Muscle layer of duodenum (tissue), 2 donors: ENCODE measurements around the gene PHETA1.

Experiments used
- H3K27ac ChIP-seq: one replicate; pipeline ENCODE4 v1.7.0; 2013; ENCODE audit warnings: mild to moderate bottlenecking, low read length
- H3K27me3 ChIP-seq: one replicate; pipeline ENCODE4 v1.7.0; 2013; ENCODE audit warnings: low read depth, mild to moderate bottlenecking, control low read depth, low read length
- H3K36me3 ChIP-seq, 2 donors: one replicate each; pipeline ENCODE4 v1.7.0; 2013; ENCODE audit warnings: low read length in 2 of 2, control low read depth in 1 of 2, mild to moderate bottlenecking in 1 of 2; ENCODE audit not compliant: insufficient read depth in 2 of 2, control insufficient read depth in 1 of 2
- H3K4me1 ChIP-seq, 2 donors: one replicate each; pipeline ENCODE4 v1.7.0; 2013; ENCODE audit warnings: low read length in 2 of 2, mild to moderate bottlenecking in 2 of 2, control low read depth in 1 of 2, moderate library complexity in 1 of 2; ENCODE audit not compliant: insufficient read depth in 2 of 2, control insufficient read depth in 1 of 2
- H3K4me3 ChIP-seq, 2 donors: one replicate each; pipeline ENCODE4 v1.7.0; 2013; ENCODE audit warnings: low read length in 2 of 2, low read depth in 1 of 2, mild to moderate bottlenecking in 1 of 2
- H3K9me3 ChIP-seq, 2 donors: one replicate each; pipeline ENCODE4 v1.7.0; 2013; ENCODE audit warnings: low read length in 2 of 2, control low read depth in 1 of 2, mild to moderate bottlenecking in 1 of 2; ENCODE audit not compliant: control insufficient read depth in 1 of 2
- donor health status: healthy.

Gene PHETA1

DNA sequence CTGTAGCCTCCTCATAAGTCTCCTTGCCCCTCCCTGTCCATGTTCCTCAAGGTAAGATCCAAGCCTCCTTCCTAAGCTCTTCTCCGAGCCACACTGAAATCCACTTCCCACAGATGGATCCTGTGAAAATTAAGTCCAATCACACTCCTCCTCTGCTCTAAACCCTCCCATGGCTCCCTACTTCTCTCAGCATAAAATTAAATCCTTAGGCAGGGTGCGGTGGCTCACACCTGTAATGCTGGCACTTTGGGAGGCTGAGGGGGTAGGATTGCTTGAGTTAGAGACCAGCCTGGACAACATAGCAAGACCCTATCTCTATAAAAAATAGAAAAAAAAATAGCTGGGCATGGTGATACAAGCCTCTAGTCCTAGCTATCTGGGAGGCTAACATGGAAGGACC is 2.3 kb downstream of the PHETA1 start:
- Histone ChIP-seq H3K4me3 (no peak overlapping the region), H3K27me3 (no peaks in the 10 kb centered on the region), H3K27ac (no peak overlapping the region), H3K36me3 (peaks cover 0 to 30% of the 10 kb centered on the region in 2 donors), H3K4me1 (peaks cover 15 to 25% of the 10 kb centered on the region in 2 donors), H3K9me3 (no peaks in the 10 kb centered on the region)

DNA sequence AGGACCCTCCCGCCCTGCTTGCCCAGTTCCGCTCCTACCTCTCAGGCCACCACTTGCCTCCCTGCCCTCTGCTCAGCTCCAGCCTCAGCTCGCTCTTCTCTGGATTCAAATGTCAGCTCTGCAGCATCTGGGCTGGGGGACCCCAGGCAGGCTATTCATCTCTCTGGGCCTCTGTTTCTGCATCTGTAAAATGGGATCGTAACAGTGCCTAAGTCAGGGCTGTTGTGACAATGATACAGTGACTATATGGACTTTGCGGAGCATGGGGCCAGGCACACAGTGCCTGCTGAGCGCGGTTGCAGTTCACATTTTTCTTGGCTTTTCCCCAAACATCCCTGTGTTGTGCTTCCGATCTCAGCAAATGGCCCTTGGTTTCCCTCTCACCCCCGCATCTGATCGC is 2.8 kb downstream of the PHETA1 start:
- no peaks in the 10 kb centered on the region for H3K27me3 ChIP-seq
- no peak overlapping the region for H3K4me3 ChIP-seq
- peaks cover 0 to 30% of the 10 kb centered on the region in 2 donors for H3K36me3 ChIP-seq
- H3K27ac ChIP-seq = no peak overlapping the region
- no peaks in the 10 kb centered on the region for H3K9me3 ChIP-seq
- H3K4me1 ChIP-seq = peaks cover 15 to 25% of the 10 kb centered on the region in 2 donors

DNA sequence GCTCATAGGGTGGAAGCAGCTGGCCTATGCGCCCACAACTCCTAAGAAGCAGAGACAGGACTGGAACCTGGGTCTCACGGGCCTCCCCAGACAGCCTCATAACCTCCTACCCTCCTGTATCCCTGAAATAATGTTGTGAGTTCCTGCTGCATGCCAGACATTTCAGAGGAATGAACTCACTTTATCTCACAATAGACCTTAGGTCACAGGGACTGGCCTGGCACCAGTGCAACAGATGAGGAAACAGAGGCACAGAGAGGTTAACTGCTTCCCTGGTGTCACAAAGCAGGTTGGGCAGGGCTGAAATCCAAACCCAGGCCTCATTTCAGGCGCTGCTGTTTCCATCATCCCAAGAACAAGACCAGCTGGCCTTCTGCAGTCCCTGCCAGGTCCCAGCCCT is 5.3 kb downstream of the PHETA1 start:
- no peaks in the 10 kb centered on the region for H3K9me3 ChIP-seq
- H3K36me3 ChIP-seq = peaks cover 0 to 30% of the 10 kb centered on the region in 2 donors
- H3K27me3 ChIP-seq = no peaks in the 10 kb centered on the region
- H3K27ac ChIP-seq = no peak overlapping the region
- no peak overlapping the region for H3K4me3 ChIP-seq
- peaks cover 8 to 15% of the 10 kb centered on the region in 2 donors for H3K4me1 ChIP-seq

DNA sequence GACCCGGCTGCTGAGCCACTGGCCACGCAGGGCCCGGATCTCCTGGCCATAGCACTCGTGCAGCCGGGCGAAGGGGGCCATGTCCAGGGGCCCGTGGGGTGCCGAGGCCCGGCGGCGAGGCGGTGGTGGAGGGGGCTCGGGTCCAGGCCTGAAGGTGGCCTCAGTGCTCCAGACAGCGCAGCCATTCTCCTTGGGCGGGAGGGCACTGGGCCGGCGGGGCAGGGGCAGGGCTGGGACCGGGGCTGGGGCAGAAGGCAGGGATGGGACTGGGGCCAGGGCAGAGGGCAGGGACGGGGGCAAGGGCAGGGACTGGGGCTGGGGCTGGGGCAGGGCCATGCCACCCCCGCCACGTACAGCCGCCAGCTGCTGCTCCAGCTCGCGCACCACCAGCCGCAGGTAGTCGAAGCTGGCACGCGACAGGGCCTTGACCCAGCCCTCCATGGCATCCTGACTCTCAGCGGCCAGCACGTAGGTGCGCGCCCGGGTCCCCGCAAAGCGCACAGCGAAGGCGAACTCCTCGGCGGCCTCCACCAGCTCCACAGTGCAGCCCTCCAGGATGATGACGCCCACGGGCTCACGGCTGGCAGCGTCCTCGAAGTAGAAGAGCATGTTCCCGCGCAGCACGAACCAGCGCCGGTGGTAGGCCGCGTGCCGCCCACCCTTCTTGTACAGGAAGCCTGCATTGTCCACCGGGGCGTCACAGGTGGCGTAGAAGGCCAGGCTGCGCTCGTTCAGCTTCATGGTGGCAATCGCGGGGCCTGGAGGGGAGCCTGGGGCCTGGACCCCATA is 6.0 kb downstream of the PHETA1 start:
- no peak overlapping the region for H3K27ac ChIP-seq
- peaks cover 0 to 30% of the 10 kb centered on the region in 2 donors for H3K36me3 ChIP-seq
- no peak overlapping the region for H3K4me3 ChIP-seq
- peaks cover 5 to 9% of the 10 kb centered on the region in 2 donors for H3K4me1 ChIP-seq
- no peaks in the 10 kb centered on the region for H3K27me3 ChIP-seq
- no peaks in the 10 kb centered on the region for H3K9me3 ChIP-seq

DNA sequence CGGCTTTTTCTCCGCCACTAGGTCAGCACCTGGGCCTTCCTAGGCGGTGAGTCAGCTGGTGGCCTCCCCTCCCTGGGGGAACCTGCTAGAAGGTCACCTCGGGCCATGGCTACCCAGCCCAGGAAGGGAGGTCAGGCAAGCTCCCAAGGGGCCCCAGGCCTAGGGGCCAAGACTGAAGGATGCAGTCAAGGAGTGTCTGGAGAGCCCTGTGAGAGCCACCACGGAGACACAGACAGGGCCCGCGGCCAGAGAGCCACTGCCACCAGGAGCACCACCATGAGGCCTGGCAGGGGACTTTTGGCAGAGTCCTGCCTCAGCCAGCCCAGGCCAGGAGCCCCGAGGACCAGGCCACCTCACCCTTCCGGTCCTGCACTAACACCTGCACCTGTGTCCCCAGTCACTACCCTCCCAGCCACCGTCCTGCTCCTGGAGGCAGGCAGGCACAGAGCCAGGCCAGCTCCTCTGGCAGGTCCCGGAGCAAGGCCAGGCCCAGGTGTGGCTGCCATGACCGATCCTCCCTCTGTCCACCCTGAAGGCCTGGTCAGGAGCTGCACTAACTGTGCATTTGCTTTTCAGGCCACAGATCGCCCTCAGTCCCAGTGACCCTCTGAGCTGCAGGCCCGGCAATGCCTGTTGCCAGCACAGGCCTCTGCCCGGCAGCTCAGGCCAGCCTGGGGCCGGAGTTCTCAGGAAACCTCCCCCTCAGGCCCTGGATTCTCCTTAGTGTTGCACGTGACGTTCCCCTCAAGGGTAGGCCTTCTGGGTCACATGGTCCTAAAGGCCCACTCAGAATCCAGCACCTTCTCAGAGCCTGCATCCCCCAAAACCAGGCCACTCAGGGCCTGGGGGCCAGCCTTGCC is 6.9 kb downstream of the PHETA1 start:
- H3K27ac ChIP-seq = no peak overlapping the region
- no peak overlapping the region for H3K4me3 ChIP-seq
- H3K9me3 ChIP-seq = no peaks in the 10 kb centered on the region
- H3K4me1 ChIP-seq = no peaks in the 10 kb centered on the region
- H3K27me3 ChIP-seq = no peaks in the 10 kb centered on the region
- H3K36me3 ChIP-seq = peaks cover 0 to 30% of the 10 kb centered on the region in 2 donors

DNA sequence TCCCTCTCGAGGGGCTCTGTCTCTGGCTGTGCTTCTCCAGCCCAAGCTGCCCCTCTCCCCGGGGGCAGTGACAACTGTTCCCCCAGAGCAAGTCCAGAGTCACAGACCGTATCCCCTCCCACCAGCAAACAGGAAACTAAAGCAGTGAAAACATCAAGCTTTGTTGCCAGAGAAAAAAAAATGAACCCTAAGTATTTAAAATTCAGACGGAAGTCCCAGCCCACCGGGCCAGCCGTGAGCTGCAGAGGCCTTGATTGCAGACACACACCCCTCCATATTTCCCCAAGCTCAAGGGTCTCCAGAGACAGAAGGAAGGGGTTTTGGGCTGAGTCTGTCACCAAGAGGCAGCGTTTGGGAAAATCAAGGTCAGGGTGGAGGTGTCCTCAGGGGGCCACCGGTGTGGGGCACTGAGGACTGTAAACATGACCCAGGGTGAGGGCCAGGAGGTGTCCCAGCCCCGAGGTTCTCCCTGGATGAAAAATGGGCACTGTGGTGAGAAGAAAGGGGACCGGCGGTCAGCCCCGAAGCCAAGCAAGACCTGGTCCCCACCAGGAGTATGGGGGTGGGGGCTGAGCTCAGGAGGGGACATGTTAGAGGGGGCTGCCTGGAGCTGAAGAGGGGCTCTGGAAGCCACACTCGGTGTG is 7.7 kb downstream of the PHETA1 start:
- H3K27ac ChIP-seq = no peak overlapping the region
- H3K27me3 ChIP-seq = no peaks in the 10 kb centered on the region
- peaks cover 0 to 30% of the 10 kb centered on the region in 2 donors for H3K36me3 ChIP-seq
- H3K9me3 ChIP-seq = no peaks in the 10 kb centered on the region
- no peaks in the 10 kb centered on the region for H3K4me1 ChIP-seq
- no peak overlapping the region for H3K4me3 ChIP-seq

DNA sequence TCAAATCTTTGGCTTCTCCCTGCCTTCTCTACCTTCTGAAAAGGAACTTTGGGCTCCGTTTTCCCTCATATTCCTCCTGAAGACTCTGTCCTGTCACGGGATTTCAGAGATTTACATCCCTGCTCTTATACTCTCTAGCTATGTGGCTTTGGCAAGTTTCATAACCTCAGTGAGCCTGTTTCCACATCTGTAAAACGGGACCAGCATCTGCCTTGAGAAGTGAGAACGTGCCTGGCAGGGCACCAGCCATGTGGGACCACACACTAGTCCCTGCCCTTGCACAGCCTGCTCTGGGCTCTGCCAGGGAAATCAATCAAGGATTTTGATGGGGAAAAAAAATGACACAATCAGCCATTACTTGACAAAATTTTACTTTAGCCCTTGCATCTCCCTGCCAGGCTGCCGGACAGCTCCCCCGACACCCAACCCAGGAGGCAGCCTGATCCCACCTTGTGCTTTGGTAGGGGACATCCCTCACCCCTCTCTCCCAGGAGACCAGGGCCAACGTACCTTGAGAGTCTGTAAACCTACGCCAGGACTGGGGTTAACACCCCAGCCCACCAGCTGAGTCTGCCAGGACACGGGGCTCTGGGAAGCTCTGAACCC is 8.5 kb downstream of the PHETA1 start:
- Histone ChIP-seq H3K36me3 (peaks cover 0 to 25% of the 10 kb centered on the region in 2 donors), H3K4me1 (no peaks in the 10 kb centered on the region), H3K27ac (no peak overlapping the region), H3K9me3 (no peaks in the 10 kb centered on the region), H3K4me3 (no peak overlapping the region), H3K27me3 (no peaks in the 10 kb centered on the region)

DNA sequence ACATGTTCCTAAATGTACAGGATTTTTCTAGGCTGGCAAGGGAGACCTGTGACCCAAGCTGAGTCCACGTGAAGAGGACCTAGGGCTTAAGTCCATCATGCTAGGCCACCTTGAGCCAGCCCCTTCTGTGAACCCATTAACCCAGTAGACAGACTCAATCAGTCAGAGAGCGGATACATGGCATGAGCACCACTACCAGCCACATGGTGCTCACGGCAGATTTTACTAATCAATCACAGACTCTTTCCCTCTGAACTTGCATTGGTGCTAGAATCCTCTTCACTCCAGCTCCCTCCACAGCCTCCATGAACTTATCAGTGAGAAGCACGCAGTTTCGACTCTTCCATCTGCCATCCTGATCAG is 9.0 kb downstream of the PHETA1 start:
- Histone ChIP-seq H3K4me1 (no peaks in the 10 kb centered on the region), H3K27me3 (no peaks in the 10 kb centered on the region), H3K4me3 (no peak overlapping the region), H3K27ac (no peak overlapping the region), H3K9me3 (no peaks in the 10 kb centered on the region), H3K36me3 (peaks cover 0 to 21% of the 10 kb centered on the region in 2 donors)

DNA sequence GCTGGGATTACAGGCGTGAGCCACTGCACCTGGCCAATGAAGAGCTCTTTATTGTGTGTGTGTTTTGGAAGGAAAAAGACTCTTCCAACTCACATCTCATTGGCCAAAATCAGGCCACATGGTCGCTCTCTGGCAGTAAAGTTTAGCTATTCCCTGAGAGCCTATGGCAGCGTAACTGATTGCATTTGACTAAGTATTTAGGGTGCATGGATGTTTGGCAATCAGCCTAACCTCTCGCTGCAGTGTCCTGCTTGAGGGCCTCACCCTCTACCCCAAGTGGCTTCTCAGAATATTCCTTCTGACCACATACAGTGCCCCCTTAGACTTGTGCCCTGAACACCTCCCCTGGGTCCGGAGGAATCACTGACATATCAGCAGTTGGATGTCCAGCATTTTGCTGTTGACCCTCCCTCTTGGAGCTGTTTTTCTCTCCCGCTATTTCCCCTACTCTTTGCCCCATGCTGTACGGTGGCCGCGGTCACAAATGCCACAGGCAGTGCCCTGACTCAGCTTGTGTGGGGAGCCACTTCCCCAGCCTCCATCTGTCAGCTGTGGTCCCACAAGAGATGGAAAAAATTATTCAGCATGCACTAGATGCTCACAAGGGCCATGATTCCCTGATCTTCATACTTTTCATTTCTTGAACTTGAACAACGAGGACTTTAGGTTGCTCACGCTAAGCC is 9.5 kb downstream of the PHETA1 start:
- H3K4me3 ChIP-seq = no peak overlapping the region
- H3K9me3 ChIP-seq = no peaks in the 10 kb centered on the region
- H3K27ac ChIP-seq = no peak overlapping the region
- H3K4me1 ChIP-seq = no peaks in the 10 kb centered on the region
- H3K27me3 ChIP-seq = no peaks in the 10 kb centered on the region
- peaks cover 0 to 20% of the 10 kb centered on the region in 2 donors for H3K36me3 ChIP-seq

DNA sequence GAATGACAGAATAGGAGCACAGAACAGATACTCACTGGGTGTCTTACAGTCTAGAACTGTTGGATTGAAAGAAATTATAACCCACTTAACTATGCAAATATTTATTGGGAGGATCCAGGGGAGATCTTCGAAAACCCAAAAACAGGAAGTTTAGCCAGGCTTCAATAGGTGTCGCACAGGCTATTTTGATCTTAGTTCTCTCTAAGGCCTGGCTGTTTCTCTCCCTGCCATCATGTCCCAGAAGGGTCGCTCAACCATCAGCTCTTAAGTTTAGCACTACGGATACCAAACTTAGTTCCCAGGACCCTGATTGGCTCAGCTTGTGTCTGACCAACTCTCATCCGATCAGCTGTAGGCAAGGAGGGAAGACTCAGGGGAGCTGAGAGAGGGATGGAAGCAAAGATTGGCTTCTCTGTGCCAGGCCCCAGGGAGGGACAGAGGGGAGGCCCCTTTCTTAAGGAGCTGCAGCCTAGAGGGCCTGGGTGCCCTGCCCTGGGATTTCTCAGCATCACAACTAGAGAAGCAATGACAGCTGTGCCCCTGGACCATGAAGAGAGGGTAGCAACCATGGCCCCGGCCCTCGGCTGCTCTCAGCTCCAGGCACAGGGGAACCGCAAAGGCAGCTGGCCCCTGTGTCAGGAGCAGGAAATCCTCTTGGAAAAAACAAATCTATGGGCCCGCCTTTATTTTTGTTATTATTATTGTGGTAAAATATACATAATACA is 13.5 kb downstream of the PHETA1 start:
- Histone ChIP-seq H3K27me3 (no peaks in the 10 kb centered on the region), H3K4me1 (no peaks in the 10 kb centered on the region), H3K36me3 (no peaks in the 10 kb centered on the region), H3K27ac (no peak overlapping the region), H3K4me3 (no peak overlapping the region), H3K9me3 (no peaks in the 10 kb centered on the region)
